ENCODE results near the gene ENO4. TPM values are rescaled to one million over a fixed set of nuclear protein-coding genes. Genes with fewer than 3 reads are reported as not detected.

Gene ENO4
- total and polyA plus RNA-seq, 2 donors from 2014 or later = 0.52 to 1.2 TPM

DNA sequence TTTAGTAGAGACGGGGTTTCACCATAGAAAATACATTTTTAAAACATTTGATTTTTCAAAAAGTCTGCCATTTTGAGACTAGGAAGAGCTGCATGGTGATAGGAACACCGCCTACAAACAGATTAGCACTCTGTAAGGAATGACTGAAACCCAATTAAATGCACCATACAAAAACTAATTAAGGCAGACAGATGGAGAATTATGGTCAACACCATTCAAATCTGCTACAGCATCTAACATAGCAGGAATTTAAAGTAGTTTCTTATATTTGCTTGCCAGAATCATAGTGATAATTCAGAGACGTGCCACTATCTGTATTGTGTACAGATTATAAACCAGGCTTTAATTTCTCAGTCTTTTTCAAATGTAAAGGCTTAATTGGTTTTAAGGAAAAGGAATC lies 68.2 kb downstream of the ENO4 start:
- FAIRE-seq (no peak), DNase-seq (no peak)
- H3K27ac ChIP-seq (ENCODE audit: low read depth in 2 of 2, low read length in 2 of 2) = no peak overlapping the region
- H3K9ac ChIP-seq (ENCODE audit: low read length in 3 of 3) = no peak overlapping the region
- no peaks in the 10 kb centered on the region for H3K4me1 ChIP-seq (ENCODE audit: control insufficient read depth in 2 of 3, insufficient read depth in 2 of 3, low read depth in 1 of 3, low read length in 3 of 3)
- H3K36me3 ChIP-seq (ENCODE audit: control insufficient read depth in 2 of 3, insufficient read depth in 3 of 3, low read length in 3 of 3) = peaks cover 0 to 8% (median 0%) of the 10 kb centered on the region in 3 donors
- H3K4me3 ChIP-seq (ENCODE audit: low read length in 3 of 3) = no peak overlapping the region
- intact Hi-C loops (cut with DNase I) = no loop called here
- H3K9me3 ChIP-seq (ENCODE audit: control insufficient read depth in 2 of 3, insufficient read depth in 1 of 3, low read length in 3 of 3) = no peaks in the 10 kb centered on the region
- H3K27me3 ChIP-seq (ENCODE audit: control insufficient read depth, insufficient read depth, low read length) = no peaks in the 10 kb centered on the region
- TF ChIP-seq, protein P1, sequence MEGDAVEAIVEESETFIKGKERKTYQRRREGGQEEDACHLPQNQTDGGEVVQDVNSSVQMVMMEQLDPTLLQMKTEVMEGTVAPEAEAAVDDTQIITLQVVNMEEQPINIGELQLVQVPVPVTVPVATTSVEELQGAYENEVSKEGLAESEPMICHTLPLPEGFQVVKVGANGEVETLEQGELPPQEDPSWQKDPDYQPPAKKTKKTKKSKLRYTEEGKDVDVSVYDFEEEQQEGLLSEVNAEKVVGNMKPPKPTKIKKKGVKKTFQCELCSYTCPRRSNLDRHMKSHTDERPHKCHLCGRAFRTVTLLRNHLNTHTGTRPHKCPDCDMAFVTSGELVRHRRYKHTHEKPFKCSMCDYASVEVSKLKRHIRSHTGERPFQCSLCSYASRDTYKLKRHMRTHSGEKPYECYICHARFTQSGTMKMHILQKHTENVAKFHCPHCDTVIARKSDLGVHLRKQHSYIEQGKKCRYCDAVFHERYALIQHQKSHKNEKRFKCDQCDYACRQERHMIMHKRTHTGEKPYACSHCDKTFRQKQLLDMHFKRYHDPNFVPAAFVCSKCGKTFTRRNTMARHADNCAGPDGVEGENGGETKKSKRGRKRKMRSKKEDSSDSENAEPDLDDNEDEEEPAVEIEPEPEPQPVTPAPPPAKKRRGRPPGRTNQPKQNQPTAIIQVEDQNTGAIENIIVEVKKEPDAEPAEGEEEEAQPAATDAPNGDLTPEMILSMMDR (IDR thresholded peaks at IDR 0.05; ENCODE audit: borderline replicate concordance, extremely low read depth, insufficient read depth) = no peak

DNA sequence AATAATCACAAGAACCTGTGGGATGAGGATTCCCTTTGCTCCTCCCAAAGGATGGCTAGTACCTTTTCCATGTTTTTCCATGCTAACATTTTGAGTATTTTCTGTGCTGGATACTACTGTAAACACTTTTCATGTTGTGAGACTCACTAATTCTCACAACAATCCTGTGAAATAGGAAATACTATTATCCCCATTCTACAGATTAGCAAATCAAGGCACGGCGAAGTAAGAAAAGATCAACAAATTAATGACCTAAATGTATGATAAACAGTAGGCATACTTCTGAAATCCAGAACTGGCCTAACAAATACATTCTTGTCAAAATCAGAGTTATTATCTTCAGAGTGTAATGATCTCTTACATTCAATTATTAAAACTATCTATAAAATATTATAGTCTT lies 69.3 kb downstream of the ENO4 start:
- Histone ChIP-seq H3K9ac (ENCODE audit: low read length in 3 of 3) (no peak overlapping the region), H3K27me3 (ENCODE audit: control insufficient read depth, insufficient read depth, low read length) (no peaks in the 10 kb centered on the region), H3K9me3 (ENCODE audit: control insufficient read depth in 2 of 3, insufficient read depth in 1 of 3, low read length in 3 of 3) (no peaks in the 10 kb centered on the region), H3K4me3 (ENCODE audit: low read length in 3 of 3) (no peak overlapping the region), H3K4me1 (ENCODE audit: control insufficient read depth in 2 of 3, insufficient read depth in 2 of 3, low read depth in 1 of 3, low read length in 3 of 3) (no peaks in the 10 kb centered on the region), H3K27ac (ENCODE audit: low read depth in 2 of 2, low read length in 2 of 2) (no peak overlapping the region), H3K36me3 (ENCODE audit: control insufficient read depth in 2 of 3, insufficient read depth in 3 of 3, low read length in 3 of 3) (peaks cover 0 to 8% (median 0%) of the 10 kb centered on the region in 3 donors)
- TF ChIP-seq, protein P1 (IDR thresholded peaks at IDR 0.05; ENCODE audit: borderline replicate concordance, extremely low read depth, insufficient read depth) = no peak
- FAIRE-seq (no peak), DNase-seq (no peak)
- intact Hi-C loops (cut with DNase I) = no loop called here

DNA sequence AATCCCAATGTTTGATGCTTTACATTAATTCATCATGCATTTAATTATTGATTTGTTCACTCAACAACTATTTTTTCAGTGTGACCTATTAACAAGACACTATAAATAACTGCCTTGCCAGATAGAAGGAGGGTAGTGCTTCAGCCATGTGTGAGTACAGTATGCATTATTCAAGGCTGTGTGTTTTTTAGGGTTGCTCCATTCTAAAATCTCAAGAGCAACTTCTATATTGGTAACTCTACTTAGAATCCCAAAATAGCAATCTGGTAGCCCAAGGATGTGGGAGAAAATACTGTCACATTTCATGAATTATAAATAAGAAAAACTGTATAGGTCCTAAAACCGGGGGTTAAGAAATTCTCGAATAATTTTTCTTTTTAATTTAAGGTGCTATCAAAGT lies 69.9 kb downstream of the ENO4 start:
- intact Hi-C loops (cut with DNase I) = no loop called here
- TF ChIP-seq, protein P1 (IDR thresholded peaks at IDR 0.05; ENCODE audit: borderline replicate concordance, extremely low read depth, insufficient read depth) = no peak
- no peaks in the 10 kb centered on the region for H3K4me1 ChIP-seq (ENCODE audit: control insufficient read depth in 2 of 3, insufficient read depth in 2 of 3, low read depth in 1 of 3, low read length in 3 of 3)
- H3K36me3 ChIP-seq (ENCODE audit: control insufficient read depth in 2 of 3, insufficient read depth in 3 of 3, low read length in 3 of 3) = peaks cover 0 to 8% (median 0%) of the 10 kb centered on the region in 3 donors
- H3K4me3 ChIP-seq (ENCODE audit: low read length in 3 of 3) = no peak overlapping the region
- no peaks in the 10 kb centered on the region for H3K27me3 ChIP-seq (ENCODE audit: control insufficient read depth, insufficient read depth, low read length)
- H3K9me3 ChIP-seq (ENCODE audit: control insufficient read depth in 2 of 3, insufficient read depth in 1 of 3, low read length in 3 of 3) = no peaks in the 10 kb centered on the region
- H3K27ac ChIP-seq (ENCODE audit: low read depth in 2 of 2, low read length in 2 of 2) = no peak overlapping the region
- FAIRE-seq = no peak
- no peak for DNase-seq
- no peak overlapping the region for H3K9ac ChIP-seq (ENCODE audit: low read length in 3 of 3)

DNA sequence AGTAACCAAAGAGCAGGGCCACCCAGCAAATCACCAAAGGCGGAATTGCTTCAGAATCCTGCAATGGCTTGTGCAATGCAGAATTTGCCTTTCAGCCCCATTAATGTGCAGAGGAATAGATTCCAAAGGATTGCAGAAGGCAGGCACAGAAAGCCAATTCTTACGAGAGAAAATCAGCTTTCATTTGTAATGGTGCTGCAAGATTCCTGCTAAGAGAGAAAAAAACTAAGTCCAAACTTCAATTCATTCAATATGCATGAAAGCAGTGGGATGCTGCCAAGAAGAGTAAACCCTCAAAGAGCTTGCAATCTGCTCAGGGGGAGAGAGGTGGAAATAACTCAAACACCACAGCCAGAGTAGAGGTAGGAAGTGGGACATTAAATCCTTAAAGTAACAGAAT lies 70.4 kb downstream of the ENO4 start:
- TF ChIP-seq, protein P1 (IDR thresholded peaks at IDR 0.05; ENCODE audit: borderline replicate concordance, extremely low read depth, insufficient read depth) = no peak
- H3K27ac ChIP-seq (ENCODE audit: low read depth in 2 of 2, low read length in 2 of 2) = no peak overlapping the region
- no peak for DNase-seq
- no peaks in the 10 kb centered on the region for H3K4me1 ChIP-seq (ENCODE audit: control insufficient read depth in 2 of 3, insufficient read depth in 2 of 3, low read depth in 1 of 3, low read length in 3 of 3)
- no peak overlapping the region for H3K9ac ChIP-seq (ENCODE audit: low read length in 3 of 3)
- no peak for FAIRE-seq
- intact Hi-C loops (cut with DNase I) = no loop called here
- no peaks in the 10 kb centered on the region for H3K27me3 ChIP-seq (ENCODE audit: control insufficient read depth, insufficient read depth, low read length)
- no peaks in the 10 kb centered on the region for H3K9me3 ChIP-seq (ENCODE audit: control insufficient read depth in 2 of 3, insufficient read depth in 1 of 3, low read length in 3 of 3)
- no peak overlapping the region for H3K4me3 ChIP-seq (ENCODE audit: low read length in 3 of 3)
- peaks cover 0 to 6% (median 0%) of the 10 kb centered on the region in 3 donors for H3K36me3 ChIP-seq (ENCODE audit: control insufficient read depth in 2 of 3, insufficient read depth in 3 of 3, low read length in 3 of 3)

Data from kidney (tissue), 14 donors.